Smooth muscle cell (in vitro differentiated cells): ENCODE measurements around the gene OGDH. TPM values are rescaled to one million over a fixed set of nuclear protein-coding genes. Genes with fewer than 3 reads are reported as not detected.
"Not testable (repeated sequence)": the region's sequence is repeated elsewhere in the genome, so short reads cannot be mapped to it uniquely, and the experiment has no call there.

Experiments used
- DNase-seq: peaks from one replicate; lab custom pipeline; 2025; ENCODE audit not compliant: unreplicated experiment; lab: John Stamatoyannopoulos, UW
- H2AFZ ChIP-seq: fragments of 200-600 bp; sonication (generic); 2 replicates; pipeline ENCODE4 v1.6.0; 2016; ENCODE audit warnings: antibody characterized with exemption, low read depth, mild to moderate bottlenecking
- H3F3A ChIP-seq: fragments of 200-600 bp; sonication (generic); 2 replicates; pipeline ENCODE4 v1.6.0; 2017; ENCODE audit warnings: antibody characterized with exemption, low read depth
- H3K27ac ChIP-seq: fragments of 200-600 bp; sonication (generic); 2 replicates; pipeline ENCODE4 v1.5.1; 2016; ENCODE audit warnings: low read depth, mild to moderate bottlenecking
- H3K27me3 ChIP-seq: fragments of 200-600 bp; sonication (generic); 2 replicates; pipeline ENCODE4 v1.6.1; 2016; ENCODE audit warnings: low read depth, mild to moderate bottlenecking
- H3K36me3 ChIP-seq: fragments of 200-600 bp; sonication (generic); 2 replicates; pipeline ENCODE4 v1.5.1; 2016; ENCODE audit warnings: low read depth
- H3K4me1 ChIP-seq: fragments of 200-600 bp; sonication (generic); 2 replicates; pipeline ENCODE4 v1.5.1; 2016; ENCODE audit warnings: low read depth
- H3K4me2 ChIP-seq: fragments of 200-600 bp; sonication (generic); 2 replicates; pipeline ENCODE4 v1.6.0; 2016; ENCODE audit warnings: mild to moderate bottlenecking
- H3K4me3 ChIP-seq: fragments of 200-600 bp; sonication (generic); 2 replicates; pipeline ENCODE4 v1.5.1; 2016; ENCODE audit warnings: mild to moderate bottlenecking
- H3K79me2 ChIP-seq: fragments of 200-600 bp; sonication (generic); 2 replicates; pipeline ENCODE4 v1.6.0; 2016; ENCODE audit warnings: low read depth, mild to moderate bottlenecking
- H3K9ac ChIP-seq: fragments of 200-600 bp; sonication (generic); 2 replicates; pipeline ENCODE4 v1.6.0; 2016; ENCODE audit warnings: low read depth
- H3K9me3 ChIP-seq: fragments of 200-600 bp; sonication (generic); replicated peaks from 2 replicates; pipeline ENCODE4 v1.5.1; 2016; ENCODE audit warnings: low read depth
- H4K20me1 ChIP-seq: fragments of 200-600 bp; sonication (generic); 2 replicates; pipeline ENCODE4 v1.6.0; 2016; ENCODE audit warnings: low read depth
- WGBS: methylation state at CpG from one replicate; pipeline ENCODE4 v1.1.7; 2016; ENCODE audit warnings: low lambda C conversion rate; 5-methylcytosine and 5-hydroxymethylcytosine counted together
- polyA plus RNA-seq: library from polyadenylated mRNA; unstranded; fragments of >200 nt; fragmentation: Nextera tagmentation; extraction: Ambion mirVana; gene quantifications from 2 replicates; pipeline ENCODE4 v1.2.1, GENCODE V29; 2016
- total RNA-seq: library from RNA; depleted of rRNA; stranded (reverse); fragments of >200 nt; gene quantifications from 2 replicates; pipeline ENCODE4 v1.2.3, GENCODE V29; 2014
- TF ChIP-seq, protein P1 (sequence below): fragments of 200-600 bp; sonication (generic); IDR thresholded peaks from 2 replicates; pipeline ENCODE4 v1.5.1; 2017; ENCODE audit warnings: borderline replicate concordance, mild to moderate bottlenecking, antibody characterized with exemption; ENCODE audit not compliant: insufficient read depth, poor library complexity, severe bottlenecking

Gene OGDH
- total and polyA plus RNA-seq, 2 experiments from 2014 or later, result 32.6 to 34.2 TPM

DNA sequence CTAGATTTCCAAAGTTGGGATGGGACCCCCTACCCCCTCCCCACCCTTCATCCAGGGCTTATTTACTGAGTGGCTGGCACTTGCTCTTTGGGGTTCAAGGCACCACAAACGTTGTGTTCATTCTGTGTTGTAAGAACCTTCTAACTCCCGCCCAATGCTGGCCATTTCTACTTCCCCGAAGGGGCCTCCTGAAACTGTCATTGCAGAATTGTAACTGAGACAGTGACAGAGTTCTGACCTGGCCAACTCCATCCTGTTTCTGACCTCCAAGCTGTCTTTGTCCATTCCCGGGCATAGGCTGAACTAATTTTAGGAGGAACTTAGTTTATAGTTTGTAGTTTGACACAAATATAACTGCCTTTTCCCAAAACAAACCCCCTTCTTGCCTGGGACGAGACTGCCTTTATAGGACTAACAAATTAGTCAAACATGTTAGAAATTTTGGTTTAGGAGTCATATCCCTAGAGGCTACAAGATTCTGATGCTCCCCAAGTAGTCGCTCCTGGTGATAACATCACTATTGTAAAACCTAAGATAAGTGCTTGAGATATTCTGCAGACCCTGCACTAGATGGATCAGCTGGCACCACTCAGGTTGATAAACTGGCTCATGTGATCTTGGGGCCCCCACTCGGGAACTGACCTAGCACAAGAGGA, 107.4 kb downstream of the OGDH start:
- H3F3A ChIP-seq, result no peaks in the 10 kb centered on the region
- H3K9ac ChIP-seq, result no peak overlapping the region
- no peak overlapping the region for H3K4me2 ChIP-seq
- 61% methylated on average over 7 of the region's 7 CpGs for WGBS
- no peaks in the 10 kb centered on the region for H3K79me2 ChIP-seq
- no peak overlapping the region for H3K27ac ChIP-seq
- no peaks in the 10 kb centered on the region for H3K27me3 ChIP-seq
- H3K9me3 ChIP-seq, result no peaks in the 10 kb centered on the region
- no peak overlapping the region for H3K4me3 ChIP-seq
- no peak overlapping the region for H2AFZ ChIP-seq
- no peaks in the 10 kb centered on the region for H3K36me3 ChIP-seq
- no peaks in the 10 kb centered on the region for H3K4me1 ChIP-seq
- DNase-seq, result no peak
- no peaks in the 10 kb centered on the region for H4K20me1 ChIP-seq
- TF ChIP-seq, protein P1, sequence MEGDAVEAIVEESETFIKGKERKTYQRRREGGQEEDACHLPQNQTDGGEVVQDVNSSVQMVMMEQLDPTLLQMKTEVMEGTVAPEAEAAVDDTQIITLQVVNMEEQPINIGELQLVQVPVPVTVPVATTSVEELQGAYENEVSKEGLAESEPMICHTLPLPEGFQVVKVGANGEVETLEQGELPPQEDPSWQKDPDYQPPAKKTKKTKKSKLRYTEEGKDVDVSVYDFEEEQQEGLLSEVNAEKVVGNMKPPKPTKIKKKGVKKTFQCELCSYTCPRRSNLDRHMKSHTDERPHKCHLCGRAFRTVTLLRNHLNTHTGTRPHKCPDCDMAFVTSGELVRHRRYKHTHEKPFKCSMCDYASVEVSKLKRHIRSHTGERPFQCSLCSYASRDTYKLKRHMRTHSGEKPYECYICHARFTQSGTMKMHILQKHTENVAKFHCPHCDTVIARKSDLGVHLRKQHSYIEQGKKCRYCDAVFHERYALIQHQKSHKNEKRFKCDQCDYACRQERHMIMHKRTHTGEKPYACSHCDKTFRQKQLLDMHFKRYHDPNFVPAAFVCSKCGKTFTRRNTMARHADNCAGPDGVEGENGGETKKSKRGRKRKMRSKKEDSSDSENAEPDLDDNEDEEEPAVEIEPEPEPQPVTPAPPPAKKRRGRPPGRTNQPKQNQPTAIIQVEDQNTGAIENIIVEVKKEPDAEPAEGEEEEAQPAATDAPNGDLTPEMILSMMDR, result no peak

DNA sequence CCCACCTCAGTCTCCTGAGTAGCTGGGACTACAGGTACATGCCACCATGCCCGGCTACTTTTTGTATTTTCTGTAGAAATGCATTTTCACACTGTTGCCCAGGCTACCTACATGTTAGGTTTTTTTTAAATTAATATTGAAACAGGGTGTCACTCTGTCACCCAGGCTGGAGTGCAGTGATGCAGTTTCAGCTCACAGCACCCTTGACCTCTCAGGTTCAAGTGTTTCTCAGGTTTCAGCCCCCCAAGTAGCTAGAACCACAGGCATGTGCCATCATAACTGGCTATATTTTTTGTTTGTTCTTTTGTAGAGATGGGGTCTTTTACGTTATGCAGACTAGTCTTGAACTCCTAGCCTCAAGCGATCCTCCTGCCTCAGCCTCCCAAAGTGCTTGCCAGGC, 109.8 kb downstream of the OGDH start:
- Histone ChIP-seq H3K27ac (no peak overlapping the region), H3K4me1 (no peaks in the 10 kb centered on the region), H4K20me1 (no peaks in the 10 kb centered on the region), H3K79me2 (no peaks in the 10 kb centered on the region), H3F3A (no peaks in the 10 kb centered on the region), H2AFZ (no peak overlapping the region), H3K9ac (no peak overlapping the region), H3K9me3 (no peaks in the 10 kb centered on the region), H3K4me2 (no peak overlapping the region), H3K27me3 (no peaks in the 10 kb centered on the region), H3K36me3 (no peaks in the 10 kb centered on the region), H3K4me3 (no peak overlapping the region)
- 96% methylated on average over 3 of the region's 3 CpGs for WGBS
- TF ChIP-seq, protein P1, result no peak
- no peak for DNase-seq

DNA sequence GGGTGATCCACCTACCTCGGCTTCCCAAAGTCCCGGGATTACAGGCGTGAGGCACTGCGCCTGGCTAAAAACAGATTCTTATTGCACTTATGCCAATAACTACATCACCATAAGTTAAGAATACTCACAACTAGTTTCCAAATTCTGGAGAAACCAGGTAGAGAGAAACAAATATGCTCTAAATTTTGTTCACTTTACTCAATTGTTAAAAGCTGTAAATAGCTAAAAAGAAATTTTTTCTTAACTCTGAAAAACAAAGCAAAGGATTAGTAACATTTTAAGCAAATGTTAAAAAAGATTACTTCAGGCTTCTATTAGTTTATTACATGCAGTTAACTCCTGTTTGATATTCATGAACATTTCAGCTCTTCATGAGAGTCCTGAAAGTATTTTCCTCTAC, 113.9 kb downstream of the OGDH start:
- 93% methylated on average over 4 of the region's 4 CpGs for WGBS
- Histone ChIP-seq H3K4me2 (no peak overlapping the region), H3F3A (no peaks in the 10 kb centered on the region), H3K4me3 (no peak overlapping the region), H3K9me3 (no peaks in the 10 kb centered on the region), H3K79me2 (no peaks in the 10 kb centered on the region), H3K27me3 (no peaks in the 10 kb centered on the region), H3K36me3 (no peaks in the 10 kb centered on the region), H4K20me1 (no peaks in the 10 kb centered on the region), H2AFZ (no peak overlapping the region), H3K4me1 (no peaks in the 10 kb centered on the region), H3K9ac (no peak overlapping the region), H3K27ac (no peak overlapping the region)
- TF ChIP-seq, protein P1, result no peak
- DNase-seq, result no peak

DNA sequence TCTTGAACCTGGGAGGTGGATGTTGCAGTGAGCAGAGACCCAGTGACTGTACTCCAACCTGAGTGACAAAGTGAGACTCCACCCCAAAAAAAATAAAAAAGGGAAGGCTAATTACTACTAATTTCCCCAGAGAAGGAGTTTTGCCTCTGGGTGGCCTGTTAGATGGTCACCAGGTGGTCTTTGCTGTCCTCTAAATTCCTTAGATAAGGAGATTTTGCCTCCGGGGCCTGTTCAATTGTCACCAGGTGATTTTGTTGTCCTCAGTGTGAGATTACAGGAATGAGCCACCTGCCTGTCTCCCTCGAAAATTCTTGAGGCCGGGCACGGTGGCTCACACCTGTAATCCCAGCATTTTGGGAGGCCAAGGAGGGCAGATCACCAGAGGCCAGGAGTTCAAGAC, 117.8 kb downstream of the OGDH start:
- WGBS, result 89% methylated on average over 4 of the region's 4 CpGs
- no peaks in the 10 kb centered on the region for H3K9me3 ChIP-seq
- no peaks in the 10 kb centered on the region for H3K36me3 ChIP-seq
- H3K4me2 ChIP-seq, result no peak overlapping the region
- H2AFZ ChIP-seq, result no peak overlapping the region
- H4K20me1 ChIP-seq, result no peaks in the 10 kb centered on the region
- TF ChIP-seq, protein P1, result no peak
- DNase-seq, result no peak
- H3K79me2 ChIP-seq, result no peaks in the 10 kb centered on the region
- H3K4me3 ChIP-seq, result no peak overlapping the region
- no peak overlapping the region for H3K27ac ChIP-seq
- H3K9ac ChIP-seq, result no peak overlapping the region
- H3F3A ChIP-seq, result no peaks in the 10 kb centered on the region
- H3K27me3 ChIP-seq, result no peaks in the 10 kb centered on the region
- H3K4me1 ChIP-seq, result no peaks in the 10 kb centered on the region

DNA sequence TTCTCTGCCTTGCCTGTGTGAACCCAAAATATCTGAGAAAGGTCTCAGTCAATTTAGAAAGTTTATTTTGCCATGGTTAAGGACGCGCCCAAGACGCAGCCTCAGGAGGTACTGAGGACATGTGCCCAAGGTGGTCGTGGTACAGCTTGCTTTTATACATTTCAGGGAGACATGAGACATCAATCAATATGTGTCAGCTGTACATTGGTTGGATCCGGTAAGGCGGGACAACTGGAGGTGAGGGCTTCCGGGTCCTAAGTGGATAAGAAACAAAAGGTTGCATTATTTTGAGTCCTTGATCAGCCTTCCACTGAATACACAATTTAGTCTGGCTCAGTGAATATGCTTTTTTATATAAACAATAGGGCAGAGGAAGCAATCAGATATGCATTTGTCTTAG, 119.8 kb downstream of the OGDH start:
- not testable (repeated sequence) for H3K79me2 ChIP-seq, H3K4me3 ChIP-seq, H3K36me3 ChIP-seq, H3F3A ChIP-seq, H3K9me3 ChIP-seq, H3K27me3 ChIP-seq, H3K4me1 ChIP-seq, H4K20me1 ChIP-seq, H3K4me2 ChIP-seq, DNase-seq, H3K9ac ChIP-seq, H2AFZ ChIP-seq
- peak overlapping the region; percentile 82 for H3K27ac ChIP-seq
- WGBS, result 77% methylated on average over 7 of the region's 7 CpGs
